ENCODE measurements around the gene ATP8B1.
A peak's percentile ranks its signal among the peaks of the same experiment; 100 is the strongest.

Gene ATP8B1

GRCh38 chr18:57802213-57803102, 657 bp downstream of the ATP8B1 start:
- DNase-seq (ENCODE audit: extremely low read depth, insufficient read length) = peak; percentile 17
- Histone ChIP-seq H3K4me3 (replicated peaks; ENCODE audit: low read depth, low read length) (peak overlapping the region; percentile 22), H3K27me3 (replicated peaks; ENCODE audit: control insufficient read depth, insufficient read depth, low read length) (peaks cover 7% of the 10 kb centered on the region), H3K36me3 (ENCODE audit: control insufficient read depth, insufficient read depth, low read length) (no peaks in the 10 kb centered on the region)
- TF ChIP-seq, protein P1, sequence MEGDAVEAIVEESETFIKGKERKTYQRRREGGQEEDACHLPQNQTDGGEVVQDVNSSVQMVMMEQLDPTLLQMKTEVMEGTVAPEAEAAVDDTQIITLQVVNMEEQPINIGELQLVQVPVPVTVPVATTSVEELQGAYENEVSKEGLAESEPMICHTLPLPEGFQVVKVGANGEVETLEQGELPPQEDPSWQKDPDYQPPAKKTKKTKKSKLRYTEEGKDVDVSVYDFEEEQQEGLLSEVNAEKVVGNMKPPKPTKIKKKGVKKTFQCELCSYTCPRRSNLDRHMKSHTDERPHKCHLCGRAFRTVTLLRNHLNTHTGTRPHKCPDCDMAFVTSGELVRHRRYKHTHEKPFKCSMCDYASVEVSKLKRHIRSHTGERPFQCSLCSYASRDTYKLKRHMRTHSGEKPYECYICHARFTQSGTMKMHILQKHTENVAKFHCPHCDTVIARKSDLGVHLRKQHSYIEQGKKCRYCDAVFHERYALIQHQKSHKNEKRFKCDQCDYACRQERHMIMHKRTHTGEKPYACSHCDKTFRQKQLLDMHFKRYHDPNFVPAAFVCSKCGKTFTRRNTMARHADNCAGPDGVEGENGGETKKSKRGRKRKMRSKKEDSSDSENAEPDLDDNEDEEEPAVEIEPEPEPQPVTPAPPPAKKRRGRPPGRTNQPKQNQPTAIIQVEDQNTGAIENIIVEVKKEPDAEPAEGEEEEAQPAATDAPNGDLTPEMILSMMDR (IDR thresholded peaks at IDR 0.05; ENCODE audit: insufficient read depth, low read length, poor library complexity, severe bottlenecking) = no peak

DNA sequence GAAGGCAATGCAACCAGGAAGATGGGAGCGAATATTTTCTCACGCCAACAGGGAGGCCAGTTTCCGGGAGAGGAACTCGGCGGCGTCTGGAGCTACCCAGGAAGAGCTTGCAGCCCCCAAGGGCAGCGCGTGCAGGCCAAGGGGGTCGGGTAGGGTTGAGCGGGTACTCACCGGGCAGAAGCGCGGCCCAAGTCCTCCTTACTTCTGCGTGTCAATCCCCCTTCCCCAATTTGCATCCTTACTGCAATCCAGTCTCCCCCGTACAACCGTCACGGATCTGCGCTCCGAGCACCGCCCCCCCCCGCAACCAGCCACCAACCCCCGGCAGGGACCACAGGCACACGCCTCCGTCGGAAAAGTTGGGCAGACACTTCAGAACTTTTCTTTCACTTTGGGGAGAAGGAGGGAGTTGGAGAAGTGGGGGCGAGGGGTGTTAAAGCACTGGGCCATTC, 1.3 kb downstream of the ATP8B1 start:
- peaks cover 7% of the 10 kb centered on the region for H3K27me3 ChIP-seq (replicated peaks; ENCODE audit: control insufficient read depth, insufficient read depth, low read length)
- TF ChIP-seq, protein P1 (IDR thresholded peaks at IDR 0.05; ENCODE audit: insufficient read depth, low read length, poor library complexity, severe bottlenecking) = no peak
- H3K36me3 ChIP-seq (ENCODE audit: control insufficient read depth, insufficient read depth, low read length) = no peaks in the 10 kb centered on the region
- peak overlapping the region; percentile 22 for H3K4me3 ChIP-seq (replicated peaks; ENCODE audit: low read depth, low read length)
- DNase-seq (ENCODE audit: extremely low read depth, insufficient read length) = no peak

DNA sequence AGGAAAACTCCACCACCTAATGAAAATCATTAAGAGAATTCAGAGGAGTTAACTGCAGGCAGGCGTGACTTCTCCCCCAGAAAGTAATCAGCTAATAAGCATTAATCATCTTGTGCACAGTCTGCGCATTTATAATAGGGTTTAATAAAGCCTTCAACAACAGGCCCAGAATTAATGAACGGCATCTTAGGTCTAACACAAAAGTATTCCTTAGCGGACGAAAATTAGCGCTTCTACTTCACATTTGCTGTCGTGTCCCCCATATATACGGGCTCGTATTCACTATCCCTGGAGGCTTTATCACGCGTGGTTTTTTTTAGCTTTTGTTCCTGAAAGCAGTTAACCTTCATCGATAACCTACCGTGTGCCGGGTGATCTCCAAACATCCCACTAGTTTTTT, 1.8 kb downstream of the ATP8B1 start:
- H3K36me3 ChIP-seq (ENCODE audit: control insufficient read depth, insufficient read depth, low read length) = no peaks in the 10 kb centered on the region
- no peak for DNase-seq (ENCODE audit: extremely low read depth, insufficient read length)
- H3K4me3 ChIP-seq (replicated peaks; ENCODE audit: low read depth, low read length) = no peak overlapping the region
- peaks cover 7% of the 10 kb centered on the region for H3K27me3 ChIP-seq (replicated peaks; ENCODE audit: control insufficient read depth, insufficient read depth, low read length)
- TF ChIP-seq, protein P1 (IDR thresholded peaks at IDR 0.05; ENCODE audit: insufficient read depth, low read length, poor library complexity, severe bottlenecking) = no peak

- no peaks in the 10 kb centered on the region for H3K36me3 ChIP-seq (ENCODE audit: control insufficient read depth, insufficient read depth, low read length)
- H3K4me3 ChIP-seq (replicated peaks; ENCODE audit: low read depth, low read length) = no peak overlapping the region
- DNase-seq (ENCODE audit: extremely low read depth, insufficient read length) = no peak
- TF ChIP-seq, protein P1 (IDR thresholded peaks at IDR 0.05; ENCODE audit: insufficient read depth, low read length, poor library complexity, severe bottlenecking) = no peak
- peaks cover 4% of the 10 kb centered on the region for H3K27me3 ChIP-seq (replicated peaks; ENCODE audit: control insufficient read depth, insufficient read depth, low read length)
Measured at GRCh38 chr18:57798713-57799373, 4.3 kb downstream of the ATP8B1 start.

DNA sequence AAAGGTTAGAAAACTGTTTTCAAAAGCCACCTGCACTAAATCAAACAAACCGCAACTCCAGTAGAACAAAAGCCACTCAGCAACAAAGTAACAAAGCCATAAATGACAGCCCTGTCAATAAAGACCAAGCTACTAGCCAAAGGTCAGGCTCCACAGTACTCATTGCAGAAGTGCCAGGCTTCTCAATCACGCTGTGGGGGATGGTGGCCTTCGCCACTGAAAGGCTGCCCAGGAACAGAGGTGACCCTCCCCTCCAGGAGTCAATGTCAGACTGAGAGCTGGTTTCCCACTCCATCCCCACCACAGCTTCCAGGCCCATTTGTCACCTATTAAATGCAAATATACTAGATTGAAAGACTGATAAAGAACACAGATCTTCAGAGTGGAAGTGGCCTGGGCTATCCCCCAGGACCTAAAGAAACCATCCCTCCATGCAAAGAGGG, 5.9 kb downstream of the ATP8B1 start:
- Histone ChIP-seq H3K4me3 (replicated peaks; ENCODE audit: low read depth, low read length) (no peak overlapping the region), H3K36me3 (ENCODE audit: control insufficient read depth, insufficient read depth, low read length) (no peaks in the 10 kb centered on the region), H3K27me3 (replicated peaks; ENCODE audit: control insufficient read depth, insufficient read depth, low read length) (peaks cover 2% of the 10 kb centered on the region)
- TF ChIP-seq, protein P1 (IDR thresholded peaks at IDR 0.05; ENCODE audit: insufficient read depth, low read length, poor library complexity, severe bottlenecking) = no peak
- no peak for DNase-seq (ENCODE audit: extremely low read depth, insufficient read length)
